Prostate gland (tissue), 2 donors: Measurements from ENCODE around the gene CDC73.

ENCODE experiments used
- POLR2A ChIP-seq: fragments of 450-650 bp; IDR thresholded peaks from one replicate; pipeline ENCODE4 v1.6.1; 2016; ENCODE audit warnings: antibody characterized with exemption, mild to moderate bottlenecking
- POLR2AphosphoS5 ChIP-seq: sonication (generic); formaldehyde crosslinking; IDR thresholded peaks from one replicate; pipeline ENCODE4 v1.6.1; 2017; ENCODE audit warnings: antibody characterized with exemption
- TF ChIP-seq, protein P1 (sequence below), 4 experiments: fragments of 200-600 bp in 2 of 4; fragments of 450-650 bp in 2 of 4; sonication (generic) in 2 of 4; IDR thresholded peaks; 1 replicate in 3 of 4; 2 replicates in 1 of 4; pipeline ENCODE4 v1.5.1; 2016 to 2019; ENCODE audit warnings: antibody characterized with exemption in 4 of 4, mild to moderate bottlenecking in 2 of 4, moderate library complexity in 2 of 4

DNA sequence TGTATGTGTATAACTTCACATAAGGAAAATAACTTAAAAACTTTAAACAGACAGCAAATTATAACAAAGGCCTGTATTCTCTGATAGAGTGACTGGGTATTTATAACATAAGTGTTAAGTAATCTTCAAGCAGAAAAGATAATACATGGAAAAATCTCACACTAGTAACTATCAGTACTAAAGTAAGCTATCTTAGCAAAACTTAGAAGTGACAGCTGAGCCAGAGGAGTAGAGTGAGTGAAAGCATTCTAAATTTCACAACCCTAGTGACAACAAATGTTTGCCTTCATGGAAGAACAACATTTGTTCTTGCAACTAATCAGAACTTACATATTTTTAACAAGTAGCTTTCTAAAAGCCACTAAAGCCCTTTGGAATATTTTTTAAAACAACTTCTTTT is 139.1 kb downstream of the CDC73 start:
- TF ChIP-seq, protein P1, sequence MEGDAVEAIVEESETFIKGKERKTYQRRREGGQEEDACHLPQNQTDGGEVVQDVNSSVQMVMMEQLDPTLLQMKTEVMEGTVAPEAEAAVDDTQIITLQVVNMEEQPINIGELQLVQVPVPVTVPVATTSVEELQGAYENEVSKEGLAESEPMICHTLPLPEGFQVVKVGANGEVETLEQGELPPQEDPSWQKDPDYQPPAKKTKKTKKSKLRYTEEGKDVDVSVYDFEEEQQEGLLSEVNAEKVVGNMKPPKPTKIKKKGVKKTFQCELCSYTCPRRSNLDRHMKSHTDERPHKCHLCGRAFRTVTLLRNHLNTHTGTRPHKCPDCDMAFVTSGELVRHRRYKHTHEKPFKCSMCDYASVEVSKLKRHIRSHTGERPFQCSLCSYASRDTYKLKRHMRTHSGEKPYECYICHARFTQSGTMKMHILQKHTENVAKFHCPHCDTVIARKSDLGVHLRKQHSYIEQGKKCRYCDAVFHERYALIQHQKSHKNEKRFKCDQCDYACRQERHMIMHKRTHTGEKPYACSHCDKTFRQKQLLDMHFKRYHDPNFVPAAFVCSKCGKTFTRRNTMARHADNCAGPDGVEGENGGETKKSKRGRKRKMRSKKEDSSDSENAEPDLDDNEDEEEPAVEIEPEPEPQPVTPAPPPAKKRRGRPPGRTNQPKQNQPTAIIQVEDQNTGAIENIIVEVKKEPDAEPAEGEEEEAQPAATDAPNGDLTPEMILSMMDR (IDR thresholded peaks at IDR 0.05): no peak
- TF ChIP-seq POLR2A: no peak
- TF ChIP-seq POLR2AphosphoS5: no peak
